IMR-90 (cell line): Measurements from ENCODE around the gene ATP1B1. TPM values are rescaled to one million over a fixed set of nuclear protein-coding genes. Genes with fewer than 3 reads are reported as not detected.

Experiments used
- ATAC-seq: fragments of 200-7000 bp; cut with Tn5 transposase; 2 replicates; pipeline ENCODE4 v1.9.1; 2020; ENCODE audit warnings: low read depth, mild to moderate bottlenecking, moderate library complexity
- BruUV-seq: library from RNA; stranded (reverse); fragments of 400-500 nt; replicated peaks from 2 replicates; lab custom pipeline; 2021; lab: Mats Ljungman, UMichigan
- CTCF ChIA-PET: fragments of 300-600 bp; formaldehyde crosslinking; extraction: SDS; loops from one replicate; lab custom pipeline; 2021; ENCODE audit warnings: antibody characterized with exemption; lab: Yijun Ruan, JAX
- POLR2A ChIA-PET: fragments of 300-600 bp; sonication (Branson Sonifier 250); formaldehyde crosslinking; loops from one replicate; lab custom pipeline; 2022; ENCODE audit warnings: antibody characterized with exemption; ENCODE audit not compliant: unreplicated experiment; lab: Charles Lee
- DNase-seq: peaks from one replicate; pipeline ENCODE4 v3.0.0; 2013
- H2AFZ ChIP-seq: replicated peaks from 2 replicates; pipeline ENCODE3; 2013; ENCODE audit warnings: low read length, mild to moderate bottlenecking; ENCODE audit not compliant: poor library complexity
- H2AK5ac ChIP-seq: 2 replicates; pipeline ENCODE4 v1.6.1; 2013; ENCODE audit warnings: low read depth, low read length, inconsistent platforms
- H2AK9ac ChIP-seq: replicated peaks from 2 replicates; pipeline ENCODE3; 2013; ENCODE audit warnings: mild to moderate bottlenecking, low read depth, low read length, moderate library complexity; ENCODE audit not compliant: poor library complexity
- H2BK120ac ChIP-seq: 2 replicates; pipeline ENCODE4 v1.6.1; 2013; ENCODE audit warnings: low read depth, low read length, inconsistent platforms
- H2BK15ac ChIP-seq: 3 replicates; pipeline ENCODE4 v1.6.1; 2013; ENCODE audit warnings: low read depth, low read length, inconsistent platforms
- H2BK20ac ChIP-seq: 2 replicates; pipeline ENCODE4 v1.6.1; 2013; ENCODE audit warnings: low read depth, mild to moderate bottlenecking, inconsistent platforms, low read length, moderate library complexity
- H2BK5ac ChIP-seq: 2 replicates; pipeline ENCODE4 v1.6.1; 2013; ENCODE audit warnings: mild to moderate bottlenecking, low read depth, low read length, inconsistent platforms; ENCODE audit not compliant: poor library complexity, severe bottlenecking
- H3K14ac ChIP-seq: replicated peaks from 2 replicates; pipeline ENCODE4 v1.6.1; 2013; ENCODE audit warnings: low read depth, low read length, inconsistent platforms
- H3K18ac ChIP-seq: 2 replicates; pipeline ENCODE4 v1.6.1; 2013; ENCODE audit warnings: low read depth, low read length, control low read depth
- H3K23ac ChIP-seq: 2 replicates; pipeline ENCODE4 v1.6.1; 2013; ENCODE audit warnings: low read depth, low read length, inconsistent platforms
- H3K27ac ChIP-seq: 2 replicates; pipeline ENCODE4 v1.5.1; 2013; ENCODE audit warnings: mild to moderate bottlenecking, control low read depth, low read length; ENCODE audit not compliant: insufficient read depth
- H3K27me3 ChIP-seq: 2 replicates; pipeline ENCODE4 v1.6.1; 2013; ENCODE audit warnings: low read length; ENCODE audit not compliant: control insufficient read depth, insufficient read depth
- H3K36me3 ChIP-seq: 2 replicates; pipeline ENCODE4 v1.6.1; 2013; ENCODE audit warnings: low read length, mixed read lengths; ENCODE audit not compliant: control insufficient read depth, insufficient read depth
- H3K4ac ChIP-seq: 2 replicates; pipeline ENCODE4 v1.6.1; 2013; ENCODE audit warnings: low read depth, low read length, inconsistent platforms
- H3K4me1 ChIP-seq: 2 replicates; pipeline ENCODE4 v1.6.1; 2013; ENCODE audit warnings: low read length, mixed read lengths; ENCODE audit not compliant: control insufficient read depth, insufficient read depth
- H3K4me2 ChIP-seq: 2 replicates; pipeline ENCODE4 v1.6.1; 2013; ENCODE audit warnings: low read depth, mild to moderate bottlenecking, control low read depth, low read length, moderate library complexity
- H3K4me3 ChIP-seq: 2 replicates; pipeline ENCODE4 v1.5.1; 2013; ENCODE audit warnings: low read depth, mild to moderate bottlenecking, control low read depth, low read length, moderate library complexity; ENCODE audit not compliant: insufficient read depth
- H3K56ac ChIP-seq: 2 replicates; pipeline ENCODE4 v1.6.1; 2013; ENCODE audit warnings: low read length, inconsistent platforms; ENCODE audit not compliant: insufficient read depth; ENCODE audit errors: extremely low read depth
- H3K79me1 ChIP-seq, 2 experiments: 2 replicates each; pipeline ENCODE4 v1.6.1; 2013; ENCODE audit warnings: low read length in 2 of 2, inconsistent platforms in 1 of 2, low read depth in 1 of 2
- H3K9ac ChIP-seq: 2 replicates; pipeline ENCODE4 v1.6.1; 2013; ENCODE audit warnings: low read depth, low read length, control low read depth
- H3K9me1 ChIP-seq: 2 replicates; pipeline ENCODE4 v1.6.1; 2013; ENCODE audit warnings: low read length, inconsistent platforms; ENCODE audit not compliant: insufficient read depth
- H3K9me3 ChIP-seq: 2 replicates; pipeline ENCODE4 v1.6.1; 2013; ENCODE audit warnings: low read length; ENCODE audit not compliant: control insufficient read depth, insufficient read depth
- H4K20me1 ChIP-seq: 2 replicates; pipeline ENCODE4 v1.6.1; 2013; ENCODE audit warnings: low read length, inconsistent platforms; ENCODE audit not compliant: insufficient read depth
- H4K5ac ChIP-seq: 2 replicates; pipeline ENCODE4 v1.6.1; 2013; ENCODE audit warnings: mild to moderate bottlenecking, low read depth, low read length, control low read depth
- H4K8ac ChIP-seq, 2 experiments: 2 replicates each; pipeline ENCODE4 v1.6.1; 2013; ENCODE audit warnings: low read depth in 2 of 2, low read length in 2 of 2, control low read depth in 1 of 2, inconsistent platforms in 1 of 2
- H4K91ac ChIP-seq: 2 replicates; pipeline ENCODE4 v1.6.1; 2013; ENCODE audit warnings: low read depth, low read length, inconsistent platforms; ENCODE audit not compliant: insufficient read depth
- BHLHE40 ChIP-seq: fragments of 150-350 bp; IDR thresholded peaks from 2 replicates; pipeline ENCODE4 v1.6.1; 2016; ENCODE audit warnings: mild to moderate bottlenecking, low read depth, low read length
- CEBPB ChIP-seq: IDR thresholded peaks from 2 replicates; pipeline ENCODE4 v1.6.1; 2012; ENCODE audit warnings: low read depth, low read length, improper control_type of control experiment
- CHD1 ChIP-seq: IDR thresholded peaks from 2 replicates; pipeline ENCODE4 v1.6.1; 2012; ENCODE audit warnings: low read depth, low read length, improper control_type of control experiment
- CTCF ChIP-seq: conservative IDR thresholded peaks from 2 replicates; pipeline ENCODE4 v1.5.1; 2012; ENCODE audit warnings: mild to moderate bottlenecking, low read depth, low read length, improper control_type of control experiment
- FOS ChIP-seq: fragments of 150-350 bp; IDR thresholded peaks from 2 replicates; pipeline ENCODE4 v1.6.1; 2016; ENCODE audit warnings: low read depth, low read length
- MAFK ChIP-seq: IDR thresholded peaks from 2 replicates; pipeline ENCODE4 v1.6.1; 2012; ENCODE audit warnings: low read depth, low read length, improper control_type of control experiment
- MAZ ChIP-seq: IDR thresholded peaks from 2 replicates; pipeline ENCODE4 v1.6.1; 2012; ENCODE audit warnings: low read depth, mild to moderate bottlenecking, low read length, improper control_type of control experiment, moderate library complexity, borderline replicate concordance
- MXI1 ChIP-seq: IDR thresholded peaks from 2 replicates; pipeline ENCODE4 v1.6.1; 2012; ENCODE audit warnings: low read depth, mild to moderate bottlenecking, low read length, moderate library complexity, borderline replicate concordance
- NFE2L2 ChIP-seq: fragments of 150-350 bp; IDR thresholded peaks from 2 replicates; pipeline ENCODE4 v1.6.1; 2016; ENCODE audit warnings: low read depth, mild to moderate bottlenecking, low read length
- POLR2A ChIP-seq: IDR thresholded peaks from 2 replicates; pipeline ENCODE4 v1.6.1; 2012; ENCODE audit warnings: mild to moderate bottlenecking, low read depth, low read length
- RAD21 ChIP-seq: IDR thresholded peaks from 2 replicates; pipeline ENCODE4 v1.6.1; 2012; ENCODE audit warnings: low read length, improper control_type of control experiment
- RCOR1 ChIP-seq: IDR thresholded peaks from 2 replicates; pipeline ENCODE4 v1.6.1; 2012; ENCODE audit warnings: mild to moderate bottlenecking, low read length, improper control_type of control experiment; ENCODE audit not compliant: insufficient replicate concordance
- RFX5 ChIP-seq: IDR thresholded peaks from 2 replicates; pipeline ENCODE4 v1.8.0; 2012; ENCODE audit warnings: low read depth, mild to moderate bottlenecking, low read length, moderate library complexity
- SMC3 ChIP-seq: fragments of 150-350 bp; IDR thresholded peaks from 2 replicates; pipeline ENCODE4 v1.6.1; 2016; ENCODE audit warnings: low read depth, mild to moderate bottlenecking, antibody characterized with exemption, low read length, moderate library complexity
- USF2 ChIP-seq: fragments of 150-350 bp; IDR thresholded peaks from 2 replicates; pipeline ENCODE4 v1.6.1; 2017; ENCODE audit warnings: mild to moderate bottlenecking, antibody characterized with exemption, low read length, low read depth
- WGBS, 2 experiments: methylation state at CpG; one replicate each; pipeline versions ENCODE4 v1.1.5 to v1.1.7; 2013; ENCODE audit warnings: missing lambda C conversion rate in 2 of 2; ENCODE audit not compliant: insufficient read length in 1 of 2; ENCODE audit errors: extremely low coverage in 2 of 2; 5-methylcytosine and 5-hydroxymethylcytosine counted together
- dilution Hi-C: fragments of 300-500 bp; cut with HindIII; formaldehyde crosslinking; loops from one replicate; pipeline ENCODE4 v1.14.3; 2018; ENCODE audit warnings: low sequenced_read_pairs; ENCODE audit not compliant: unreplicated experiment
- in situ Hi-C: fragments of 300-500 bp; cut with MboI; formaldehyde crosslinking; loops from 3 replicates; pipeline ENCODE4 v1.14.3; 2019; ENCODE audit warnings: low sequenced_read_pairs, inconsistent platforms, mixed read lengths
- intact Hi-C: fragments of 100-400 bp; cut with micrococcal nuclease; formaldehyde crosslinking; loops from 2 replicates; pipeline ENCODE4 v1.10.0; 2022
- polyA plus RNA-seq, 3 experiments: library from polyadenylated mRNA; depleted of rRNA; stranded (reverse); fragments of >200 nt; gene quantifications; 2 replicates each; pipeline ENCODE4 v1.2.3, GENCODE V29; 2012; ENCODE audit warnings: low replicate concordance in 1 of 3
- total RNA-seq: library from RNA; depleted of rRNA; stranded (reverse); fragments of >200 nt; gene quantifications from 2 replicates; pipeline ENCODE4 v1.2.3, GENCODE V29; 2012
- TF ChIP-seq, protein P1 (sequence below): fragments of 150-350 bp; IDR thresholded peaks from 2 replicates; pipeline ENCODE4 v1.6.1; 2016; ENCODE audit warnings: low read depth, mild to moderate bottlenecking, low read length, moderate library complexity, borderline replicate concordance

ATP1B1 gene
- total and polyA plus RNA-seq, 2 of the 4 experiments (the other 2 are of a cell fraction) = 14.5 to 22.1 TPM

GRCh38 chr1:169091480-169091941 lies 15.0 kb upstream of the ATP1B1 start:
- POLR2A ChIA-PET = interaction anchor here (0.5 kb wide), 1 partner anchor 178 kb away, joined by 3 read pairs; no protein-coding TSS in a partner anchor
- Histone ChIP-seq H4K8ac (no peak overlapping the region), H2AK9ac (no peak overlapping the region), H2BK120ac (no peak overlapping the region), H4K91ac (no peak overlapping the region), H3K79me1 (no peaks in the 10 kb centered on the region), H2BK5ac (no peak overlapping the region), H3K27me3 (peaks cover 5% of the 10 kb centered on the region), H2AK5ac (no peak overlapping the region), H2AFZ (no peak overlapping the region), H3K9me1 (no peaks in the 10 kb centered on the region), H3K4me1 (no peaks in the 10 kb centered on the region), H4K5ac (no peak overlapping the region), H3K9me3 (no peaks in the 10 kb centered on the region), H3K9ac (no peak overlapping the region), H3K4me3 (no peak overlapping the region), H3K56ac (no peak overlapping the region), H3K4ac (no peak overlapping the region), H3K18ac (no peak overlapping the region), H3K14ac (no peak overlapping the region), H3K23ac (no peak overlapping the region), H3K4me2 (no peak overlapping the region), H4K20me1 (no peaks in the 10 kb centered on the region), H2BK20ac (no peak overlapping the region), H3K36me3 (no peaks in the 10 kb centered on the region), H2BK15ac (no peak overlapping the region), H3K27ac (no peak overlapping the region)
- 40% methylated on average over 1 of the region's 4 CpGs; no CpG with 5 or more reads in 1 of the 2 experiments for WGBS, 2 experiments
- CTCF ChIA-PET = no interaction called here
- DNase-seq = peak; percentile 51
- BruUV-seq = no TSS peak
- intact Hi-C loops = no loop called here
- in situ Hi-C loops = no loop called here
- peak; percentile 37; the same call in 1 of the 2 replicates for ATAC-seq
- dilution Hi-C loops = no loop called here
- TF ChIP-seq NFE2L2 (no peak), FOS (no peak), USF2 (no peak), BHLHE40 (no peak), MXI1 (no peak), POLR2A (no peak), MAZ (no peak), RAD21 (no peak), CEBPB (no peak), CTCF (no peak), RCOR1 (no peak), SMC3 (no peak), CHD1 (no peak), RFX5 (no peak), MAFK (no peak)
- TF ChIP-seq, protein P1, sequence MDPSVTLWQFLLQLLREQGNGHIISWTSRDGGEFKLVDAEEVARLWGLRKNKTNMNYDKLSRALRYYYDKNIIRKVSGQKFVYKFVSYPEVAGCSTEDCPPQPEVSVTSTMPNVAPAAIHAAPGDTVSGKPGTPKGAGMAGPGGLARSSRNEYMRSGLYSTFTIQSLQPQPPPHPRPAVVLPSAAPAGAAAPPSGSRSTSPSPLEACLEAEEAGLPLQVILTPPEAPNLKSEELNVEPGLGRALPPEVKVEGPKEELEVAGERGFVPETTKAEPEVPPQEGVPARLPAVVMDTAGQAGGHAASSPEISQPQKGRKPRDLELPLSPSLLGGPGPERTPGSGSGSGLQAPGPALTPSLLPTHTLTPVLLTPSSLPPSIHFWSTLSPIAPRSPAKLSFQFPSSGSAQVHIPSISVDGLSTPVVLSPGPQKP = no peak
